Fibroblast of pulmonary artery (primary cell): ENCODE data around the gene GAPDHS.

ENCODE experiments used
- DNase-seq: peaks from one replicate; pipeline ENCODE4 v3.0.0-alpha.2; 2010; ENCODE audit warnings: low read depth
- H3K4me3 ChIP-seq: replicated peaks from 2 replicates; pipeline ENCODE4 v1.5.1; 2011; ENCODE audit warnings: low read depth, mild to moderate bottlenecking, control low read depth, low read length, moderate library complexity
- TF ChIP-seq, protein P1 (sequence below): IDR thresholded peaks from 2 replicates; pipeline ENCODE4 v1.5.1; 2011; ENCODE audit warnings: mild to moderate bottlenecking, control low read depth, low read length, inconsistent platforms; ENCODE audit errors: missing control alignments

GAPDHS gene

DNA sequence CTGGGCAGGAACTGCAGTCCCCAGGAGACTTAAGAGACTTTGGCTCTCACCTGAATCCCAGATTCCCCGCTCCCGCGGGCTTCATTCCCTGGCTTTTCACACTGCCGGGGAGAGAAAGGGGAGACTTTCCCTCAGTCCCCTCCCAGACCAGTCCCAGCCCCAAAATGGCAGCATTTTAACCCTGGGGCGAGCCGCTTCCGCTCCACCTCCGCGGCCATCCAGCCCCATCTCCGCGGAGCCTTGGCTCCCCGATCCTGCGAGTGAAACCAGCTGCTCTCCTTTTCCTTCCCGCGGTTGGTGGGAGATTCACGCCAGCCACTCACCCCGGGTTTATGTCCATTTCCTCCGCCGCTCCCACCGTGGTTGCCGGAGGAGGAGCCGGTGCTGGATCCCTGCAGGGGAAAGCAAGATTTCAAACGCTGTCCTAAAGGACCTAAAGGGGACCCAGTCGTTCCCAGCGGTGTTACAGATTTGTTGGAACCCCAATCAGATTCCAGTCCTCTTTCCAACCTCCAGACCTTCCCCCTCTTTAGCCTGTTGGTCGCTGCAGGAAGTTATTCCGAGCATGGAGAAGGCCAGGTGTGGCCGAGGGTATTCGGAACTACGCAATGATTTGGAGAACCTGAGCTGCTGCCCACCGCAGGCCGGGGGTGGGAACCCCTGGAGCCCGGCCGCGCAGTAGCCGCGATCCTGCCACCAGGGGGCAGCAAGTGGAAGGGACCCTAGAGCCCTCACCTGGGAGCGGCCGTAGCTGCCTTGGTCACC is 23.2 kb upstream of the GAPDHS start:
- peak overlapping the region; percentile 26 for H3K4me3 ChIP-seq
- TF ChIP-seq, protein P1, sequence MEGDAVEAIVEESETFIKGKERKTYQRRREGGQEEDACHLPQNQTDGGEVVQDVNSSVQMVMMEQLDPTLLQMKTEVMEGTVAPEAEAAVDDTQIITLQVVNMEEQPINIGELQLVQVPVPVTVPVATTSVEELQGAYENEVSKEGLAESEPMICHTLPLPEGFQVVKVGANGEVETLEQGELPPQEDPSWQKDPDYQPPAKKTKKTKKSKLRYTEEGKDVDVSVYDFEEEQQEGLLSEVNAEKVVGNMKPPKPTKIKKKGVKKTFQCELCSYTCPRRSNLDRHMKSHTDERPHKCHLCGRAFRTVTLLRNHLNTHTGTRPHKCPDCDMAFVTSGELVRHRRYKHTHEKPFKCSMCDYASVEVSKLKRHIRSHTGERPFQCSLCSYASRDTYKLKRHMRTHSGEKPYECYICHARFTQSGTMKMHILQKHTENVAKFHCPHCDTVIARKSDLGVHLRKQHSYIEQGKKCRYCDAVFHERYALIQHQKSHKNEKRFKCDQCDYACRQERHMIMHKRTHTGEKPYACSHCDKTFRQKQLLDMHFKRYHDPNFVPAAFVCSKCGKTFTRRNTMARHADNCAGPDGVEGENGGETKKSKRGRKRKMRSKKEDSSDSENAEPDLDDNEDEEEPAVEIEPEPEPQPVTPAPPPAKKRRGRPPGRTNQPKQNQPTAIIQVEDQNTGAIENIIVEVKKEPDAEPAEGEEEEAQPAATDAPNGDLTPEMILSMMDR = peak; percentile 83
- DNase-seq = peak; percentile 49

GRCh38 chr19:35510626-35510964 is 22.7 kb upstream of the GAPDHS start:
- TF ChIP-seq, protein P1 = no peak
- H3K4me3 ChIP-seq = no peak overlapping the region
- no peak for DNase-seq

- TF ChIP-seq, protein P1 = no peak
- no peak overlapping the region for H3K4me3 ChIP-seq
- no peak for DNase-seq
These were observed 21.9 kb upstream of the GAPDHS start for GRCh38 chr19:35511337-35511736.

DNA sequence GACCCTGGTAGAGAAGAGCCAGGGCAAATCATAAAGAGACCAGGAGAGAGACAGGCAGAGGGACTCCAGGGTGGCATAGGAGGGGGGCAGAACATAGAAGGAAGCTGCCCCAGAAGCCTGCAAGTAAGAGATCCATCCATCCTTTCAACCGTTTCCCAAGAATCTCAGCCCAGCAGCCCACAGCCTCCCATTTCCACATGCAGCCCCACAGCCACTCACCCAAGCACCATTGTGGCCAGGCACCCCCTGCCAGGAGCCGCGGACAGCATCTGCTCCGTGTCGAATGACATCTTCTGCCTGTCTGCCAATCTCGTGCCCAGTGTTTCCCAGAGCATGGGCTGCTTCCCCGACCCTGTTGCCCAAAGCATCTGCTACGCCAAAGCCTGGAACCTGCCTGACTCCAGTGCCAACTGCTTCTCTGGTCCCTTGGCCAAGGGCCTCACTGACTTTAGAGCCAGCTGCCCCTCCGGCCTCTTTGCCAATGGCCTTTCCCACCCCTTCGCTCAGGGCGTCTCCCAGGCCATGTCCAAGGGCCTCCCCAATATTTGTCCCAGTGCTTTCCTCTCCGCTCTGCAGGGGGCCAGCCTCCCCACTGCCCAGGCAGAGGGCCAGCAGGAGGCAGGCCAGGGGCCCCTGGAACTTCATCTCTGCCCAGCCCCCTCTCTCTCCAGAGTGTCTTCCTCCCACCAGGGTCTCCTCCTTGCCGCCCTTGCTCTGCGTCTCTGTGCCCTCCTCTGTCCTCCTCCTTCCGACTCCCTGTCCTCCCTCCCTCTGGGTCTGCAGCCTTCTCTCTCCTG is 20.2 kb upstream of the GAPDHS start:
- TF ChIP-seq, protein P1 = no peak

DNA sequence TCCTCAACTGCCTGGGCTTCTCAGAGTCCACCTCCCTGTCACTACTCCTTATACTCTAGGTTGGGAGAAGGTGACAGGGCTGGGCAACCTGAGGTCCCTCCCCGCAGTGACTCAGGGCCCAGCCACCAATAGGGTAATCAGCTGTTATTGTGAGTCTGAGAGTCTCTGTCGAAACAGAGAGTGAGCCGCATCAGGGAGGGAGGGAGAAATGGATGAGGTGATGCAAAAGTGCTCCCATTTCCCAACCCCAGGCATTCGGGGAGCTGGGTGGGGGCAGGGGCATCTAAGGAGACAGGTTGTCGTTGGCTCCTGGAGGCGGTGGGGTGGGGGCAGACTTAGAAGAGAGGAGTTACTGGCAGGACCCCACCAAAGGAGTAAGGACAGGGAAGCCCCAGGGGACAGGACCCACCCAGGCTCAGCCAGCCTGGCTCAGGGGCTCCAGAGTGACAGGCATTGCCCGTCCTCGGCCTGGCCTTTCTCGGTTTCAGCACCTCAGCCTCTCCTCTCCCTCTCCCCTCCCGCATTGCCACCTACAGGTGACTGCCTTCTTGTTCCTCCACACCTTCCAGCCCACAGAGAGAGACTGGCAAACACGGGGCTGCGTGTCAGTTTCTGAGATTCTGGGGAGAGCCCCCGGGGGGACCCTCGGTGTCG is 19.5 kb upstream of the GAPDHS start, which contains the start of gene DMKN:
Gene DMKN, minus strand, starts transcription at position 22 of the 654 bp plus-strand sequence. CDS start 174 bp downstream, outside the sequence.
- TF ChIP-seq, protein P1 = no peak
- DNase-seq = peak; percentile 66
- no peak within 1 kb of the TSS for H3K4me3 ChIP-seq

More for the DNA sequence above, 20.2 kb upstream of the GAPDHS start:
- no peak overlapping the region for H3K4me3 ChIP-seq
- DNase-seq = no peak

DNA sequence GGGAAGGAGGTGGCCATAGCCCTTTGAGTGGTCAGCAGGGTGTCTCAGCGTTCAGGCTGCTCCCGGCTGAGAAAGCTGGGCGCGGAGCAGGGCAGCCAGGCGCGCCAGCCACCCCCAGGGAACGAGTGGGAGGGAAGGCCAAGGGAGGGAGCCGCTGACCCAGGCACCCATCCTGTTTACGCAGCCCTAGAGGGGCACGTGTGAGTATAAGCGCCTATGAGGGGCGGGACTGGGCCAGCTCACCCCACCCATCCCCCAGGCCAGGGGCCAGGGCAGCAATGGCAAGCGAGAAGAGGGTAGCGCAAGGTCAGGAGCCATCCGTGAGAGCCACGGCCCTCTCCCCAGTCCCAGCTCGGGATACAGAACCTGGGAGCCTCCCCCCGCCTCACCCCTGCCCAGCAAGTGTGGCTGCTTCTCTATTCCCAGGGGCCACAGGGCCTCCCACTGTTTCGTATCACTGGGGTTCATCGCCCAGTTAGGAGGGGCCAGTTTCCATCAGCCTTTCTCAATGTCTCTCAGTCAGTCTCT is 18.9 kb upstream of the GAPDHS start:
- peak; percentile 54 for DNase-seq
- no peak overlapping the region for H3K4me3 ChIP-seq
- TF ChIP-seq, protein P1 = no peak
